Transverse colon (tissue), 3 donors: ENCODE data around the gene CAPRIN2.

ENCODE experiments used
- EP300 ChIP-seq: sonication (generic); formaldehyde crosslinking; IDR thresholded peaks from one replicate; pipeline ENCODE4 v1.6.1; 2017; ENCODE audit warnings: antibody characterized with exemption, low read depth
- POLR2A ChIP-seq: fragments of 450-650 bp; IDR thresholded peaks from one replicate; pipeline ENCODE4 v1.6.1; 2016; ENCODE audit warnings: antibody characterized with exemption, mild to moderate bottlenecking, moderate library complexity
- TF ChIP-seq, protein P1 (sequence below), 5 experiments: fragments of 200-600 bp in 3 of 5; fragments of 450-650 bp in 2 of 5; sonication (generic) in 3 of 5; IDR thresholded peaks; 1 replicate in 2 of 5; 2 replicates in 3 of 5; pipeline ENCODE4 v1.5.1; 2016 to 2017; ENCODE audit warnings: antibody characterized with exemption in 5 of 5, inconsistent platforms in 3 of 5, mild to moderate bottlenecking in 2 of 5, moderate library complexity in 1 of 5

DNA sequence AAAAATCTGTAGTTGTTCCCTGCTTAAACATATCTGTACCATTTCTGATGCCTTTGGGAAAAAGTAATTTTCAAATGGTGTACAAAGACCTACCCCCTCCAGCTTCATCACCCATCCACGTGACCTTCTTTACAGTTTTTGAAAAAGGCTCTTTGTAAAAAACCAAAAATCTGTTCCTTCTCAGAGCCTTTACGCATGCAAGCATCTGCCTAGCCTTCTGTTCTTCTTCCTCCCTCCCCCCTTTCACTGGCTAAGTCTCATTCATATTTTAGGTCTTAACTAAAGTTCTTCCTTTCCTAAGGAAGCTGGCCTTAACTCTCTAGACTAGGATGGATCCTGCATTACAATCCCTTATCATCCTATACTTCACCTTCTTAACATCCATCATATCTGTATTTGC is 10.4 kb downstream of the CAPRIN2 start:
- TF ChIP-seq, protein P1, sequence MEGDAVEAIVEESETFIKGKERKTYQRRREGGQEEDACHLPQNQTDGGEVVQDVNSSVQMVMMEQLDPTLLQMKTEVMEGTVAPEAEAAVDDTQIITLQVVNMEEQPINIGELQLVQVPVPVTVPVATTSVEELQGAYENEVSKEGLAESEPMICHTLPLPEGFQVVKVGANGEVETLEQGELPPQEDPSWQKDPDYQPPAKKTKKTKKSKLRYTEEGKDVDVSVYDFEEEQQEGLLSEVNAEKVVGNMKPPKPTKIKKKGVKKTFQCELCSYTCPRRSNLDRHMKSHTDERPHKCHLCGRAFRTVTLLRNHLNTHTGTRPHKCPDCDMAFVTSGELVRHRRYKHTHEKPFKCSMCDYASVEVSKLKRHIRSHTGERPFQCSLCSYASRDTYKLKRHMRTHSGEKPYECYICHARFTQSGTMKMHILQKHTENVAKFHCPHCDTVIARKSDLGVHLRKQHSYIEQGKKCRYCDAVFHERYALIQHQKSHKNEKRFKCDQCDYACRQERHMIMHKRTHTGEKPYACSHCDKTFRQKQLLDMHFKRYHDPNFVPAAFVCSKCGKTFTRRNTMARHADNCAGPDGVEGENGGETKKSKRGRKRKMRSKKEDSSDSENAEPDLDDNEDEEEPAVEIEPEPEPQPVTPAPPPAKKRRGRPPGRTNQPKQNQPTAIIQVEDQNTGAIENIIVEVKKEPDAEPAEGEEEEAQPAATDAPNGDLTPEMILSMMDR (IDR thresholded peaks at IDR 0.05): no peak
- TF ChIP-seq POLR2A (no peak), EP300 (no peak)
